ENCODE measurements around the gene SMCR8.

SMCR8 gene

GRCh38 chr17:18314731-18315561 is at the start of gene SMCR8, which contains the start of gene TOP3A:
Gene SMCR8, plus strand, starts transcription at chr17:18315293. Its CDS starts 497 bp downstream, at chr17:18315790.
Gene TOP3A, minus strand, starts transcription at chr17:18314994. Its CDS starts 216 bp downstream, at chr17:18314778.
- no peak for TF ChIP-seq CTCF (IDR thresholded peaks at IDR 0.05; ENCODE audit: insufficient read depth, missing control alignments)
- FAIRE-seq = no peak
- DNase-seq (ENCODE audit: insufficient read length, low spot score) = peak; percentile 68

GRCh38 chr17:18267366-18267765 is 47.7 kb upstream of the SMCR8 start:
- no peak for DNase-seq (ENCODE audit: insufficient read length, low spot score)
- FAIRE-seq = no peak
- no peak for TF ChIP-seq CTCF (IDR thresholded peaks at IDR 0.05; ENCODE audit: insufficient read depth, missing control alignments)

- FAIRE-seq (no peak), DNase-seq (ENCODE audit: insufficient read length, low spot score) (no peak)
- TF ChIP-seq CTCF (IDR thresholded peaks at IDR 0.05; ENCODE audit: insufficient read depth, missing control alignments) = no peak
Observed at GRCh38 chr17:18267927-18268711, 47.0 kb upstream of the SMCR8 start.

- FAIRE-seq = no peak
- DNase-seq (ENCODE audit: insufficient read length, low spot score) = no peak
- TF ChIP-seq CTCF (IDR thresholded peaks at IDR 0.05; ENCODE audit: insufficient read depth, missing control alignments) = no peak
Observed at GRCh38 chr17:18270046-18270931, 44.8 kb upstream of the SMCR8 start.

GRCh38 chr17:18277076-18277475 is 38.0 kb upstream of the SMCR8 start:
- FAIRE-seq = no peak
- TF ChIP-seq CTCF (IDR thresholded peaks at IDR 0.05; ENCODE audit: insufficient read depth, missing control alignments) = no peak
- no peak for DNase-seq (ENCODE audit: insufficient read length, low spot score)

GRCh38 chr17:18278867-18279266 is 36.2 kb upstream of the SMCR8 start:
- FAIRE-seq = no peak
- no peak for TF ChIP-seq CTCF (IDR thresholded peaks at IDR 0.05; ENCODE audit: insufficient read depth, missing control alignments)
- no peak for DNase-seq (ENCODE audit: insufficient read length, low spot score)

Data from D721Med (cell line).